HEK293T (cell line): ENCODE measurements around the gene WNT1.

Source experiments
- CTCF ChIA-PET: fragments of 350-600 bp; formaldehyde crosslinking; extraction: SDS; loops from one replicate; lab custom pipeline; 2021; ENCODE audit warnings: antibody characterized with exemption, inconsistent platforms; lab: Yijun Ruan, JAX
- POLR2A ChIA-PET: fragments of 350-600 bp; formaldehyde crosslinking; extraction: SDS; loops from one replicate; lab custom pipeline; 2020; ENCODE audit warnings: antibody characterized with exemption, inconsistent platforms; lab: Yijun Ruan, JAX
- DNase-seq: peaks from one replicate; pipeline ENCODE4 v3.0.0; 2012; ENCODE audit warnings: mixed read lengths; ENCODE audit errors: extremely low spot score
- ARNT ChIP-seq: fragments of 450-650 bp; IDR thresholded peaks from 2 replicates; pipeline ENCODE4 v1.6.1; 2017; ENCODE audit warnings: mild to moderate bottlenecking
- BHLHE40 ChIP-seq: fragments of 450-650 bp; IDR thresholded peaks from 2 replicates; pipeline ENCODE4 v1.6.1; 2016; ENCODE audit warnings: mild to moderate bottlenecking, moderate library complexity, borderline replicate concordance
- CTBP1 ChIP-seq: fragments of 450-650 bp; IDR thresholded peaks from 2 replicates; pipeline ENCODE4 v1.6.1; 2016; ENCODE audit warnings: borderline replicate concordance
- ELF4 ChIP-seq: fragments of 450-650 bp; IDR thresholded peaks from 2 replicates; pipeline ENCODE4 v1.6.1; 2017; ENCODE audit warnings: antibody characterized with exemption
- FOXA1 ChIP-seq: fragments of 450-650 bp; IDR thresholded peaks from 2 replicates; pipeline ENCODE4 v1.6.1; 2016; ENCODE audit warnings: mild to moderate bottlenecking
- FOXK2 ChIP-seq: fragments of 450-650 bp; IDR thresholded peaks from 2 replicates; pipeline ENCODE4 v1.6.1; 2016; ENCODE audit warnings: mild to moderate bottlenecking
- FOXM1 ChIP-seq: fragments of 450-650 bp; IDR thresholded peaks from 2 replicates; pipeline ENCODE4 v1.6.1; 2017; ENCODE audit warnings: mild to moderate bottlenecking, borderline replicate concordance
- HDGF ChIP-seq: fragments of 450-650 bp; IDR thresholded peaks from 2 replicates; pipeline ENCODE4 v1.6.1; 2017; ENCODE audit warnings: antibody characterized with exemption, borderline replicate concordance
- L3MBTL2 ChIP-seq: fragments of 450-650 bp; conservative IDR thresholded peaks from 2 replicates; pipeline ENCODE4 v1.6.1; 2016; ENCODE audit warnings: mild to moderate bottlenecking
- LEF1 ChIP-seq: fragments of 450-650 bp; IDR thresholded peaks from 2 replicates; pipeline ENCODE4 v1.6.1; 2017; ENCODE audit warnings: mild to moderate bottlenecking, borderline replicate concordance
- NFRKB ChIP-seq: fragments of 450-650 bp; IDR thresholded peaks from 2 replicates; pipeline ENCODE4 v1.6.1; 2016; ENCODE audit warnings: mild to moderate bottlenecking, moderate library complexity
- PKNOX1 ChIP-seq: fragments of 450-650 bp; IDR thresholded peaks from 2 replicates; pipeline ENCODE4 v1.6.1; 2016
- SP1 ChIP-seq: fragments of 450-650 bp; IDR thresholded peaks from 2 replicates; pipeline ENCODE4 v1.6.1; 2017
- SUZ12 ChIP-seq: fragments of 450-650 bp; IDR thresholded peaks from 2 replicates; pipeline ENCODE4 v1.6.1; 2016; ENCODE audit warnings: mild to moderate bottlenecking
- TARDBP ChIP-seq: fragments of 450-650 bp; IDR thresholded peaks from 2 replicates; pipeline ENCODE4 v1.6.1; 2016
- ZNF384 ChIP-seq: fragments of 450-650 bp; IDR thresholded peaks from 2 replicates; pipeline ENCODE4 v1.6.1; 2016

WNT1 gene

GRCh38 chr12:48946205-48946604 is 31.9 kb upstream of the WNT1 start:
- DNase-seq: no peak
- POLR2A ChIA-PET: no interaction called here
- CTCF ChIA-PET: no interaction called here
- TF ChIP-seq FOXK2 (no peak), L3MBTL2 (no peak), BHLHE40 (no peak), ZNF384 (no peak), CTBP1 (no peak)

- POLR2A ChIA-PET: interaction anchor here (1.8 kb wide), 1 partner anchor 10 kb away, joined by 5 read pairs; the partner anchor contains the start of gene ARF3
- TF ChIP-seq L3MBTL2: no peak
- no peak for TF ChIP-seq BHLHE40
- TF ChIP-seq PKNOX1: no peak
- no peak for TF ChIP-seq FOXK2
- no peak for TF ChIP-seq FOXM1
- CTCF ChIA-PET: interaction anchor here (0.6 kb wide), 1 partner anchor 87 kb away, joined by 3 read pairs; no protein-coding TSS in a partner anchor
- no peak for DNase-seq
These were observed 31.2 kb upstream of the WNT1 start for GRCh38 chr12:48946943-48947342.

- TF ChIP-seq LEF1: no peak
- no peak for TF ChIP-seq FOXA1
- no peak for TF ChIP-seq L3MBTL2
- TF ChIP-seq SUZ12: no peak
- no peak for TF ChIP-seq BHLHE40
- ChIA-PET CTCF (interaction anchor here (0.6 kb wide), 2 partner anchors 88 to 97 kb away, joined by 3 to 4 read pairs; no protein-coding TSS in a partner anchor), POLR2A (interaction anchor here (1.8 kb wide), 1 partner anchor 10 kb away, joined by 5 read pairs; the partner anchor contains the start of gene ARF3)
- DNase-seq: no peak
These were observed 30.4 kb upstream of the WNT1 start for GRCh38 chr12:48947727-48948126.

- TF ChIP-seq SUZ12: no peak
- TF ChIP-seq FOXA1: no peak
- TF ChIP-seq ELF4: no peak
- no peak for TF ChIP-seq SP1
- no peak for TF ChIP-seq HDGF
- no peak for TF ChIP-seq TARDBP
- no peak for TF ChIP-seq FOXK2
- no peak for TF ChIP-seq ARNT
- no peak for TF ChIP-seq BHLHE40
- no peak for TF ChIP-seq CTBP1
- no peak for TF ChIP-seq NFRKB
- no peak for TF ChIP-seq L3MBTL2
- TF ChIP-seq FOXM1: no peak
- ChIA-PET CTCF (interaction anchor here (1.3 kb wide), 1 partner anchor 35 kb away, joined by 4 read pairs; no protein-coding TSS in a partner anchor), POLR2A (no interaction called here)
- no peak for DNase-seq
These were observed 25.4 kb upstream of the WNT1 start for GRCh38 chr12:48952691-48953090.

- CTCF ChIA-PET: interaction anchor here (0.6 kb wide), 1 partner anchor 34 kb away, joined by 3 read pairs; no protein-coding TSS in a partner anchor
- no peak for DNase-seq
- no peak for TF ChIP-seq LEF1
- TF ChIP-seq SP1: no peak
- TF ChIP-seq ZNF384: no peak
- TF ChIP-seq SUZ12: no peak
- TF ChIP-seq FOXK2: no peak
- no peak for TF ChIP-seq NFRKB
- no peak for TF ChIP-seq PKNOX1
- TF ChIP-seq L3MBTL2: no peak
- no peak for TF ChIP-seq FOXM1
- no peak for TF ChIP-seq CTBP1
- TF ChIP-seq ARNT: no peak
- TF ChIP-seq TARDBP: no peak
- no peak for TF ChIP-seq FOXA1
- no peak for TF ChIP-seq ELF4
- no peak for TF ChIP-seq BHLHE40
- no peak for TF ChIP-seq HDGF
- POLR2A ChIA-PET: no interaction called here
These were observed 24.1 kb upstream of the WNT1 start for GRCh38 chr12:48954061-48954460.

- TF ChIP-seq HDGF (no peak), NFRKB (no peak), SUZ12 (no peak), FOXM1 (no peak), BHLHE40 (no peak), L3MBTL2 (no peak)
- DNase-seq: no peak
- ChIA-PET CTCF (interaction anchor here (0.6 kb wide), 1 partner anchor 145 kb away, joined by 3 read pairs; no protein-coding TSS in a partner anchor), POLR2A (no interaction called here)
These were observed 23.2 kb upstream of the WNT1 start for GRCh38 chr12:48954841-48955501.
